ENCODE results near the gene GABPB2.

- TF ChIP-seq CTCF (conservative IDR thresholded peaks at IDR 0.05; ENCODE audit: low read length) (no peak), EZH2phosphoT487 (IDR thresholded peaks at IDR 0.05; ENCODE audit: borderline replicate concordance) (no peak)
Observed at GRCh38 chr1:151047591-151047924, 23.0 kb upstream of the GABPB2 start, which contains the start of gene C1orf56.

Measured in Loucy (cell line).